ENCODE results near the gene TEX28. TPM values are rescaled to one million over a fixed set of nuclear protein-coding genes. Genes with fewer than 3 reads are reported as not detected.
"Not testable (repeated sequence)": the region's sequence is repeated elsewhere in the genome, so short reads cannot be mapped to it uniquely, and the experiment has no call there.

TEX28 gene
- not detected for total RNA-seq
- long read RNA-seq = 0 reads

GRCh38 chrX:154294791-154295574, at the start of gene TEX28:
Gene TEX28 (minus strand): TSS chrX:154295124. CDS start chrX:154292117, 3,007 bp downstream.
- ATAC-seq (no peak), DNase-seq (no peak)
- intact Hi-C loops (cut with DNase I, micrococcal nuclease) = no loop called here

GRCh38 chrX:154343620-154344019, 48.7 kb upstream of the TEX28 start:
- DNase-seq; intact Hi-C loops (cut with DNase I, micrococcal nuclease): not testable (repeated sequence)
- peak; percentile 59 for ATAC-seq

- DNase-seq; intact Hi-C loops (cut with DNase I, micrococcal nuclease): not testable (repeated sequence)
- ATAC-seq = peak; percentile 2
Measured at GRCh38 chrX:154343063-154343462, 48.1 kb upstream of the TEX28 start.

GRCh38 chrX:154341399-154342298, 46.7 kb upstream of the TEX28 start:
- DNase-seq; intact Hi-C loops (cut with DNase I, micrococcal nuclease): not testable (repeated sequence)
- ATAC-seq = peak; percentile 83

- DNase-seq = no peak
- intact Hi-C loops (cut with DNase I, micrococcal nuclease) = no loop called here
- ATAC-seq = no peak
Measured at GRCh38 chrX:154334496-154334895, 39.6 kb upstream of the TEX28 start.

- no peak for DNase-seq
- no peak for ATAC-seq
- intact Hi-C loops (cut with DNase I, micrococcal nuclease) = no loop called here
Measured at GRCh38 chrX:154333837-154334271, 38.9 kb upstream of the TEX28 start.

- ATAC-seq (no peak), DNase-seq (no peak)
- intact Hi-C loops (cut with DNase I, micrococcal nuclease) = no loop called here
Measured at GRCh38 chrX:154333116-154333515, 38.2 kb upstream of the TEX28 start.

GRCh38 chrX:154332561-154332960, 37.6 kb upstream of the TEX28 start:
- DNase-seq (no peak), ATAC-seq (no peak)
- intact Hi-C loops (cut with DNase I, micrococcal nuclease) = no loop called here

GRCh38 chrX:154329294-154329693, 34.4 kb upstream of the TEX28 start:
- ATAC-seq (no peak), DNase-seq (no peak)
- intact Hi-C loops (cut with DNase I, micrococcal nuclease) = no loop called here

- no peak for ATAC-seq
- intact Hi-C loops (cut with DNase I, micrococcal nuclease) = no loop called here
- no peak for DNase-seq
Measured at GRCh38 chrX:154328646-154329045, 33.7 kb upstream of the TEX28 start.

- DNase-seq (no peak), ATAC-seq (no peak)
- intact Hi-C loops (cut with DNase I, micrococcal nuclease) = no loop called here
Measured at GRCh38 chrX:154327038-154327820, 32.3 kb upstream of the TEX28 start.

GRCh38 chrX:154325541-154325940, 30.6 kb upstream of the TEX28 start:
- DNase-seq = no peak
- intact Hi-C loops (cut with DNase I, micrococcal nuclease) = no loop called here

GRCh38 chrX:154323537-154323936, 28.6 kb upstream of the TEX28 start:
- ATAC-seq (no peak), DNase-seq (no peak)
- intact Hi-C loops (cut with DNase I, micrococcal nuclease) = no loop called here

More at GRCh38 chrX:154325541-154325940, 30.6 kb upstream of the TEX28 start:
- no peak for ATAC-seq

GRCh38 chrX:154322890-154323289, 28.0 kb upstream of the TEX28 start:
- DNase-seq (no peak), ATAC-seq (no peak)
- intact Hi-C loops (cut with DNase I, micrococcal nuclease) = no loop called here

GRCh38 chrX:154321594-154321993, 26.7 kb upstream of the TEX28 start:
- ATAC-seq (no peak), DNase-seq (no peak)

GRCh38 chrX:154321152-154321551, 26.2 kb upstream of the TEX28 start:
- intact Hi-C loops (cut with DNase I, micrococcal nuclease) = no loop called here
- no peak for DNase-seq
- ATAC-seq = no peak

More at GRCh38 chrX:154321594-154321993, 26.7 kb upstream of the TEX28 start:
- intact Hi-C loops (cut with DNase I, micrococcal nuclease) = no loop called here

- DNase-seq = no peak
- intact Hi-C loops (cut with DNase I, micrococcal nuclease) = no loop called here
Measured at GRCh38 chrX:154320406-154320805, 25.5 kb upstream of the TEX28 start.

GRCh38 chrX:154317391-154317995, 22.6 kb upstream of the TEX28 start:
- ATAC-seq (peak; percentile 23), DNase-seq (no peak)
- intact Hi-C loops (cut with DNase I, micrococcal nuclease) = no loop called here

More at GRCh38 chrX:154320406-154320805, 25.5 kb upstream of the TEX28 start:
- no peak for ATAC-seq

- DNase-seq (no peak), ATAC-seq (no peak)
- intact Hi-C loops (cut with DNase I, micrococcal nuclease) = no loop called here
Measured at GRCh38 chrX:154315416-154315815, 20.5 kb upstream of the TEX28 start.

Measured in left colon (tissue), 2 donors.